ENCODE data around the gene KCNJ10.

The KCNJ10 gene

DNA sequence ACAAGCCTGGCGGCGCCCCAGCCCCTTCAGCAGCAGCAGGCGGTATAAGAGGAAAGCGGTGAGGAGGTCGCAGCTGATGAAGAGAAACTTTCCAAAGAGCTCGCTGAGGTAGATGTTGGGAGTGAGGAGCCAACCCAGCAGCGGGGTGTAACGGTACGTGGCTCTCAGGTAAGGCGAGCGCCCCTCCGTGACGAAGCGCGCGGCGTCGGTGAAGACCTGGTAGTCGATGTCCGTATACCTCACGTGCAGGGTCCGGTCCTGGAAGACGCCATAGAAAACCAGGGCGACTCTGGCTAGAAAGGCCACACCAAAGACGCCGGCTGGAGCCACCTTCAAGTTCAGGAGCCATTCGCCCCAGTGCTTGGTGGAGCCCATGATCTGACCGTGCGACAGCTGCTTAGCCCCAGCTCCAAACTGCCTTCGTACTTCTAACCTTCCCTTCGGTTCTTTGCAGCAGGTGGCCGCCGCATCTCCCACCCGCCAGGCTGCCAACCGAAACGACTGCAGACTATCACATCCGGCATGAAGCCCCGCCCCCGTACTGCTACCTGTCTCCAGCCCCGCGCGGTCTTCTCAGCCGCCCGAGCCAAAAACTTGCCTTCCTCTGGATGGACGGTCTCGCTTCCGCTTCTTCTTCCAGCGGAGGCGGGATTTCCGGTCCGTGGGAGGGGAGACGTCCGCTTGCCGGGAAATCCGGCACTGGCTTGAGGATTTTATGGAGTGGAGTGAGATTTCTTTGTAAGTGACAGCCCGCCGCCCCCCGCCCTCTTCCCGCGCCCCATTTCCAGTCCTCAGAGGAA is 38.4 kb downstream of the KCNJ10 start, which contains the start of gene PIGM:
Gene PIGM, minus strand, starts transcription at position 626 of the 800 bp plus-strand sequence. Its CDS starts 251 bp downstream, at position 375.
- DNase-seq (ENCODE audit: low spot score) (peak; percentile 98), ATAC-seq (ENCODE audit: low read depth) (peak; percentile 97)
- H3K27me3 ChIP-seq (ENCODE audit: insufficient read depth, poor library complexity, severe bottlenecking) = no peaks in the 10 kb centered on the region
- peak within 1 kb of the TSS; percentile 60 for H3K4me3 ChIP-seq (ENCODE audit: severe bottlenecking)
- peaks cover 5% of the 10 kb centered on the region for H3K4me1 ChIP-seq (ENCODE audit: insufficient read depth, poor library complexity, severe bottlenecking)
- H3K36me3 ChIP-seq (ENCODE audit: low read depth) = no peaks in the 10 kb centered on the region
- TF ChIP-seq, protein P1, sequence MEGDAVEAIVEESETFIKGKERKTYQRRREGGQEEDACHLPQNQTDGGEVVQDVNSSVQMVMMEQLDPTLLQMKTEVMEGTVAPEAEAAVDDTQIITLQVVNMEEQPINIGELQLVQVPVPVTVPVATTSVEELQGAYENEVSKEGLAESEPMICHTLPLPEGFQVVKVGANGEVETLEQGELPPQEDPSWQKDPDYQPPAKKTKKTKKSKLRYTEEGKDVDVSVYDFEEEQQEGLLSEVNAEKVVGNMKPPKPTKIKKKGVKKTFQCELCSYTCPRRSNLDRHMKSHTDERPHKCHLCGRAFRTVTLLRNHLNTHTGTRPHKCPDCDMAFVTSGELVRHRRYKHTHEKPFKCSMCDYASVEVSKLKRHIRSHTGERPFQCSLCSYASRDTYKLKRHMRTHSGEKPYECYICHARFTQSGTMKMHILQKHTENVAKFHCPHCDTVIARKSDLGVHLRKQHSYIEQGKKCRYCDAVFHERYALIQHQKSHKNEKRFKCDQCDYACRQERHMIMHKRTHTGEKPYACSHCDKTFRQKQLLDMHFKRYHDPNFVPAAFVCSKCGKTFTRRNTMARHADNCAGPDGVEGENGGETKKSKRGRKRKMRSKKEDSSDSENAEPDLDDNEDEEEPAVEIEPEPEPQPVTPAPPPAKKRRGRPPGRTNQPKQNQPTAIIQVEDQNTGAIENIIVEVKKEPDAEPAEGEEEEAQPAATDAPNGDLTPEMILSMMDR (IDR thresholded peaks at IDR 0.05; ENCODE audit: poor library complexity, severe bottlenecking) = no peak
- H3K9me3 ChIP-seq (ENCODE audit: severe bottlenecking) = no peaks in the 10 kb centered on the region
- peak within 1 kb of the TSS; percentile 23 for H3K27ac ChIP-seq (ENCODE audit: poor library complexity, severe bottlenecking)

DNA sequence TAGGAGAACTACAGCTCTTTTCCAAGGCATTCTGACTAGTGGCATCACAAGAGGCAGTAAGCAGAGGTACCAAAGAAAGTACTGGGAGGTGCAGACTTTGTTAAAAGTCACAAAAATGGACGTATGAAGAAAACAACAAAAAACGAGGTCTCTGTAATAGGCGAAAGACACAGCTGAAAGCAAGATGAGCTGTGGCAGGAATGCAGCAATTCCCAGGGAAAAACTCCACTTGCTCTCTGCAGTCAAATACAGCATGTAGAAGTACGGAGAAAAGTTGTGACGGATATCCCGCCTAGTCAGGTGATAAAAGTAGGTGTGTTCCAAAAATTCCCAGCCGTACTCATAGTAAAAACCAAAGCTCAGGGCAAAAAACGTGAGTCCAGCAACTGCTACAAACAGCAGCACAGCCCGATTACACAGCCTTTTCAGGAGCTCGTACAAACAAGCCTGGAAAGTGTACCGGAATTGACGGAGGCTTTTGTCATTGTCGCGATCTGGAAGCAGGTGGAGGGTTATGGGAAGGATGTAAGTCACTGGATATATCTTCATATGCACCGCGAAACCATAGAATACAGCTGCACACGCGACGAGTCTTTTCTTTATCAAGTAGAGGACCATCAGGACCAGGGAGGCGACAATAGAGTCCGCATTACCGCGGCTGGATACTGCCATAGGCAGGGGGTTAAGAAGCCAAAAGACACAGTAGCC is 39.1 kb downstream of the KCNJ10 start:
- Histone ChIP-seq H3K36me3 (ENCODE audit: low read depth) (no peaks in the 10 kb centered on the region), H3K4me1 (ENCODE audit: insufficient read depth, poor library complexity, severe bottlenecking) (peaks cover 5% of the 10 kb centered on the region), H3K27me3 (ENCODE audit: insufficient read depth, poor library complexity, severe bottlenecking) (no peaks in the 10 kb centered on the region), H3K4me3 (ENCODE audit: severe bottlenecking) (peak overlapping the region; percentile 60), H3K9me3 (ENCODE audit: severe bottlenecking) (no peaks in the 10 kb centered on the region), H3K27ac (ENCODE audit: poor library complexity, severe bottlenecking) (peak overlapping the region; percentile 23)
- DNase-seq (ENCODE audit: low spot score) (no peak), ATAC-seq (ENCODE audit: low read depth) (peak; percentile 7; the same call in 2 of the 3 replicates)
- TF ChIP-seq, protein P1 (IDR thresholded peaks at IDR 0.05; ENCODE audit: poor library complexity, severe bottlenecking) = no peak

DNA sequence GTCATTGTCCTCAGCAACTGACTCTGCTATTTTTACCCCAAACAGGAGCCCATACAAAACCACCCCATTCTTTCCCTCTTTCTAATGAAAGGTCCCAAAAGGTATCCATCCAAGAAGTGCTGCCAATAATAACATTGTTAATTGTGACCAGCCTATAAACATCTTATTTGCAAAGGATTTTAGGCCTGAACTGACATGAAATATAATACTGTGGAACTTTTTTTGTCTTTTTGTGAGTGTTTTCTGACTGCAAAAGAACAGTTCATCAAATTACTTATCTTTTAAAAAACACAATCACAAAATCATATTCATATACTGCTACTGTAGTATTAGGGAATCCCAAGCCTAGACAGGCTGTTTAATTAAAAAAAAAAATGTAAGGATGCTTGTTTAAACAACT is 41.5 kb downstream of the KCNJ10 start:
- ATAC-seq (ENCODE audit: low read depth) (no peak), DNase-seq (ENCODE audit: low spot score) (no peak)
- no peak overlapping the region for H3K4me3 ChIP-seq (ENCODE audit: severe bottlenecking)
- no peaks in the 10 kb centered on the region for H3K27me3 ChIP-seq (ENCODE audit: insufficient read depth, poor library complexity, severe bottlenecking)
- TF ChIP-seq, protein P1 (IDR thresholded peaks at IDR 0.05; ENCODE audit: poor library complexity, severe bottlenecking) = no peak
- no peaks in the 10 kb centered on the region for H3K36me3 ChIP-seq (ENCODE audit: low read depth)
- no peaks in the 10 kb centered on the region for H3K9me3 ChIP-seq (ENCODE audit: severe bottlenecking)
- H3K4me1 ChIP-seq (ENCODE audit: insufficient read depth, poor library complexity, severe bottlenecking) = peaks cover 5% of the 10 kb centered on the region
- H3K27ac ChIP-seq (ENCODE audit: poor library complexity, severe bottlenecking) = no peak overlapping the region

DNA sequence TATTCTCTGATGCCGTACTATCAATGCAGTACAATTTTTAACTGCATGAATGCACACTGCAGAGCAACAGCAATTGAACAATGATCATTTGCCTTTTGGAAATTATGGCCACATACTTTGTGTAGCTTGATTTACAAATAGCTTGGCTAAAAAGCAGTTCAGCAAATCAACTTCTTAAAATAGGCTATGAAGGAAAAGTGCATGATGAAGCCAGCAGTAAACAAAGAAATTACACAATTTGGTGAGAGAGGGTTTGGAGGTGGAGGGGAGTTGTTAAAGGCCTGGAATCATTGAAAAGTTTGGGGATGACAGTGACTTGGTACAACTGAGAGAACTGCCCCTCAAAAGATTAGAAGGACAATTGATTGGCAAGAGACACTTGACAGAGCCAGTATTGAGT is 44.6 kb downstream of the KCNJ10 start:
- Histone ChIP-seq H3K4me3 (ENCODE audit: severe bottlenecking) (no peak overlapping the region), H3K36me3 (ENCODE audit: low read depth) (no peaks in the 10 kb centered on the region), H3K9me3 (ENCODE audit: severe bottlenecking) (no peaks in the 10 kb centered on the region), H3K27me3 (ENCODE audit: insufficient read depth, poor library complexity, severe bottlenecking) (no peaks in the 10 kb centered on the region), H3K4me1 (ENCODE audit: insufficient read depth, poor library complexity, severe bottlenecking) (peaks cover 6% of the 10 kb centered on the region), H3K27ac (ENCODE audit: poor library complexity, severe bottlenecking) (no peak overlapping the region)
- ATAC-seq (ENCODE audit: low read depth) (no peak), DNase-seq (ENCODE audit: low spot score) (no peak)
- TF ChIP-seq, protein P1 (IDR thresholded peaks at IDR 0.05; ENCODE audit: poor library complexity, severe bottlenecking) = no peak

All from RWPE2 (cell line).